Hepatocyte (in vitro differentiated cells): ENCODE data around the gene PDGFRB.

Experiments used
- CTCF ChIP-seq: fragments of 200-600 bp; sonication (generic); IDR thresholded peaks from 2 replicates; pipeline ENCODE4 v1.5.1; 2016; ENCODE audit warnings: antibody characterized with exemption, mild to moderate bottlenecking; ENCODE audit not compliant: poor library complexity
- EZH2 ChIP-seq: fragments of 200-600 bp; sonication (generic); IDR thresholded peaks from 2 replicates; pipeline ENCODE4 v1.6.1; 2016; ENCODE audit warnings: antibody characterized with exemption, mild to moderate bottlenecking, borderline replicate concordance
- EZH2phosphoT487 ChIP-seq: fragments of 200-600 bp; sonication (generic); IDR thresholded peaks from one replicate; pipeline ENCODE4 v1.6.1; 2018; ENCODE audit warnings: antibody characterized with exemption, mild to moderate bottlenecking, low read depth, moderate library complexity; ENCODE audit not compliant: unreplicated experiment, severe bottlenecking

DNA sequence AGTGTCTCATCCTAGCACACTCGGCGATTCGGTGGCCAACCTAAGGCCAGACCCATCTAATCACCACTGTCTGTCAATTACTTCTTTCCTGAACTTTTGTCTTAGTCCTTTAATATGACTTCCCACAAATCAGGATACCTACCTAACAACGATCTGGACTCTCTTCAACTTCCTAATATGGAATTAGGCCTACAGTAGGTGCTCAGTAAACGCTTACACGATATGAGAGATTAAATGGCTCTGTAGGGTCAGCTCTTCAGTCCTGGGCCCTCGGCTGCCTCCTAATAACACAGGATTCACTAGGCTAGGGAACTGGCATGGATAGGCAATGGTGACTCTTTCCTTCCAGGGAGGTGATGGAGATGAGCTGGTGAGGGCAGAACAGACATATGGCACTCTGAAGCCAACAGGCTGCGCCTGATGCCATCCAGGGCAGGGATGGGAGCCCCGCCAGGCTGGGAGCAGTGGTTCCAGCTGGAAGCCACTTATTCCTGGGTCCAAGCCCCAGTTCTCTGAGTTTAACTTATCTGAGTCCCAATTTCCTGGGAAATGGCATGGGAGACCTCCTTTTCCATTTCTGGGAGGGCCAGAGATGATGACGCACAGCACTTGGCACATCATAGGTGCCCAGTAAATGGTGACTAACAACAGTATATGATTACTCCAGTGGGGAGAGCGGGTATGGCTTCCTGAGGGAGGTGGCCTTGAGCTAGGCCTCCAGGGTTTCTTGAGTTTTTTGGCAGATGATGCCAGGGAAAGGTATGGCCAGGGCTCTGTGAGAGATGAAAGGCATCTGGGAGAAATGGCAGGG lies 7.3 kb downstream of the PDGFRB start:
- TF ChIP-seq CTCF (no peak), EZH2phosphoT487 (no peak), EZH2 (no peak)
